ENCODE data around the gene DIP2C.

DIP2C gene

DNA sequence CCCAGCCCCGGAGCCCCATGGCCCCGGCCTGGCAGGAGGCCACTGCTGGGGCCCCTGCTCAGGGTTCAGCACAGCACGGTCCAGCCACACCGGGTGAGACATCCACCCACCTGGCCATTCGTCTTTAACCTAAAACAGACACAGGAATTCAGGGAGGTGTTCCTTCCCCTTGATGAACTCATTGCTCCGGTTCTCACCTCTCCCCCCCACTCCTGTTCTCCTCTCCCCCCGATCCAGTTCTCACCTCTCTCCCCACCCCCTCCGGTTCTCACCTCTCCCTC, 129.8 kb downstream of the DIP2C start:
- Histone ChIP-seq H3K9me3 (ENCODE audit: severe bottlenecking) (no peaks in the 10 kb centered on the region), H3K36me3 (no peaks in the 10 kb centered on the region), H3K4me3 (ENCODE audit: low read depth, low read length) (no peak overlapping the region), H3K27ac (no peak overlapping the region), H3K27me3 (ENCODE audit: insufficient read depth, low read depth, severe bottlenecking) (no peaks in the 10 kb centered on the region)
- no peak for DNase-seq
- TF ChIP-seq, protein P1, sequence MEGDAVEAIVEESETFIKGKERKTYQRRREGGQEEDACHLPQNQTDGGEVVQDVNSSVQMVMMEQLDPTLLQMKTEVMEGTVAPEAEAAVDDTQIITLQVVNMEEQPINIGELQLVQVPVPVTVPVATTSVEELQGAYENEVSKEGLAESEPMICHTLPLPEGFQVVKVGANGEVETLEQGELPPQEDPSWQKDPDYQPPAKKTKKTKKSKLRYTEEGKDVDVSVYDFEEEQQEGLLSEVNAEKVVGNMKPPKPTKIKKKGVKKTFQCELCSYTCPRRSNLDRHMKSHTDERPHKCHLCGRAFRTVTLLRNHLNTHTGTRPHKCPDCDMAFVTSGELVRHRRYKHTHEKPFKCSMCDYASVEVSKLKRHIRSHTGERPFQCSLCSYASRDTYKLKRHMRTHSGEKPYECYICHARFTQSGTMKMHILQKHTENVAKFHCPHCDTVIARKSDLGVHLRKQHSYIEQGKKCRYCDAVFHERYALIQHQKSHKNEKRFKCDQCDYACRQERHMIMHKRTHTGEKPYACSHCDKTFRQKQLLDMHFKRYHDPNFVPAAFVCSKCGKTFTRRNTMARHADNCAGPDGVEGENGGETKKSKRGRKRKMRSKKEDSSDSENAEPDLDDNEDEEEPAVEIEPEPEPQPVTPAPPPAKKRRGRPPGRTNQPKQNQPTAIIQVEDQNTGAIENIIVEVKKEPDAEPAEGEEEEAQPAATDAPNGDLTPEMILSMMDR (IDR thresholded peaks at IDR 0.05; ENCODE audit: low read depth, low read length) = no peak

DNA sequence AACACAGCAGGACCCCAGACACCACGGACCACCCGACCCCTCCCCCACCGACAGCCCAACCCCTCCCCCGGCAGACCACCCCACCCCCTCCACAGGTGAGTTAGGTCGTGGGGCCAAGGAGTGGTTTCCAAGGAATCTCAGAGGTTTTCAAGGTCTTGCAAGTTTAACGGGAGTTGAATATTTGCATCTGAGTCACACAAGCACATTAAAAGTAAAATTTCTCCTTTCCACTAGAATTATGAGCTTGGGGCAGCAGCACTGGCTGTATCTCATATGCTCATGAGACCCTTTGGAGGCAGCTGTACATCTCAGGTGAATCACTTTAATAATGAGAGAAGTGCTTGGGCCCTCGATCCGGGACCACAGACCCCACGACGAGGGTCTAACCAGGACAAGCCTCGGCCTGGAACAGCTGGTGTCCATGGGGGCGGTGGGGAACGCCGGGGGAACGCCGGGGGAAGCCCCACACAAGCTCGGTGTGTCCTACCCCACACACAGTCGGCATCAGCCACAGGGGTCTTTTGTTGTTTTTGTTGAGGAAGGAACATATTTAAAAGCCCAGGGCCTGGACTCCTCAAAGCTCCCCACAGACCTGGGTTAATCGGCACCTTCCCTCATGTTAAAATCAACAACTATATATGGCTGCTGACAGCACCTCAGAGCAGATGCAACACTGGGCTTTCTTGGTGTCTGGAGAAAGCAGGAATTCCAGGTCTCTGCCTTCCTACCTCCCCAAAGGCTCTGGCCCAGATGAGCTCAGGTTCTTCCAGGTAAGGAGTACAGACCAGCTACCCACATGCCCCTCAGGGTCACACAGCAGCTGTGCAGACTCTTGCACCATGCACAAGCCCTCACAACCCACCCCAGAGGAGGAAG, 130.3 kb downstream of the DIP2C start:
- Histone ChIP-seq H3K4me3 (ENCODE audit: low read depth, low read length) (no peak overlapping the region), H3K36me3 (no peaks in the 10 kb centered on the region), H3K27ac (no peak overlapping the region), H3K27me3 (ENCODE audit: insufficient read depth, low read depth, severe bottlenecking) (no peaks in the 10 kb centered on the region), H3K9me3 (ENCODE audit: severe bottlenecking) (no peaks in the 10 kb centered on the region)
- TF ChIP-seq, protein P1 (IDR thresholded peaks at IDR 0.05; ENCODE audit: low read depth, low read length) = no peak
- DNase-seq = no peak

DNA sequence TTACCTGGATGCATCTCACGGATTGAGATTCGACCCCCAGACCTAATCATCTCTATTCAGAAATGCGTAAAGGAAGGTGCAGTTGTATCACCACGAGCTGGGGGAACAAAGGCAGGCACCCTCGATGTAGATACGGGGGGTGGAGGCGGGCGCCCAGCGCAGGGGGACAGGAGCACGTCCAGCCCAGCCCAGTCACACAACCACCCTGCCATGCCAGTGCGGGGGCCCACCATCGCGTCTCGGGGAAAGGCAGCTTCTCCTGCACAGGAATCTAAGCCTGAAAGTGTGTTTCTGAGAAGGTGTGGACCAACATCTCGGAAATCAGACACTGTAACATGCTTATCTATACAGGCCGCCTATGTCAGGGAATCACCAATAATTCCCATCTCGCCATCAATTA, 131.1 kb downstream of the DIP2C start:
- no peaks in the 10 kb centered on the region for H3K9me3 ChIP-seq (ENCODE audit: severe bottlenecking)
- H3K36me3 ChIP-seq = no peaks in the 10 kb centered on the region
- TF ChIP-seq, protein P1 (IDR thresholded peaks at IDR 0.05; ENCODE audit: low read depth, low read length) = no peak
- no peak overlapping the region for H3K27ac ChIP-seq
- H3K4me3 ChIP-seq (ENCODE audit: low read depth, low read length) = no peak overlapping the region
- DNase-seq = no peak
- no peaks in the 10 kb centered on the region for H3K27me3 ChIP-seq (ENCODE audit: insufficient read depth, low read depth, severe bottlenecking)

DNA sequence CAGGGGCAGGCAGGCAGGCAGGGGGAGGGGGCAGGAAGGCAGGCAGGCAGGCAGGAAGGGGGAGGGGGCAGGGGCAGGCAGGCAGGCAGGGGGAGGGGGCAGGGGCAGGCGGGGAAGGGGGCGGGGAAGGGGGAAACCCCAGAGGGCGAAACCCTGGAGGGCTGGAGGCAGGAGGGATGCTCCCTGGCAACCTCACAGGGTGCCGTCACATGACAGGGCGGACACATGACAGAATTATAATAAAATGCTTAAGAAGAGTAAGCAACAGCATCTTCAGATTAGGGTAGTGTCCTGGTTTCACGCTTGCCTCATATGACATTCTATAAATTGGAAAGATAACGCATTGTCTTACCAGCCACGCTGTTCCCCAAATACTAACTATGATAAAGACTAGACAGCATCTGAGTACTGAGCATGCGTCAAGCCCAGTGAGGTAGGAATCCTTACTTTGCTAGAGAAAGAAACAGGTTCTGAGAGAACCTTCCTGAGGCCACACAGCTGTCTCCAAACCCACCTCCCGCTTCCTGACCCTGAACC, 131.6 kb downstream of the DIP2C start:
- H3K9me3 ChIP-seq (ENCODE audit: severe bottlenecking) = no peaks in the 10 kb centered on the region
- no peaks in the 10 kb centered on the region for H3K36me3 ChIP-seq
- no peak overlapping the region for H3K4me3 ChIP-seq (ENCODE audit: low read depth, low read length)
- no peak overlapping the region for H3K27ac ChIP-seq
- no peaks in the 10 kb centered on the region for H3K27me3 ChIP-seq (ENCODE audit: insufficient read depth, low read depth, severe bottlenecking)
- TF ChIP-seq, protein P1 (IDR thresholded peaks at IDR 0.05; ENCODE audit: low read depth, low read length) = no peak
- no peak for DNase-seq

DNA sequence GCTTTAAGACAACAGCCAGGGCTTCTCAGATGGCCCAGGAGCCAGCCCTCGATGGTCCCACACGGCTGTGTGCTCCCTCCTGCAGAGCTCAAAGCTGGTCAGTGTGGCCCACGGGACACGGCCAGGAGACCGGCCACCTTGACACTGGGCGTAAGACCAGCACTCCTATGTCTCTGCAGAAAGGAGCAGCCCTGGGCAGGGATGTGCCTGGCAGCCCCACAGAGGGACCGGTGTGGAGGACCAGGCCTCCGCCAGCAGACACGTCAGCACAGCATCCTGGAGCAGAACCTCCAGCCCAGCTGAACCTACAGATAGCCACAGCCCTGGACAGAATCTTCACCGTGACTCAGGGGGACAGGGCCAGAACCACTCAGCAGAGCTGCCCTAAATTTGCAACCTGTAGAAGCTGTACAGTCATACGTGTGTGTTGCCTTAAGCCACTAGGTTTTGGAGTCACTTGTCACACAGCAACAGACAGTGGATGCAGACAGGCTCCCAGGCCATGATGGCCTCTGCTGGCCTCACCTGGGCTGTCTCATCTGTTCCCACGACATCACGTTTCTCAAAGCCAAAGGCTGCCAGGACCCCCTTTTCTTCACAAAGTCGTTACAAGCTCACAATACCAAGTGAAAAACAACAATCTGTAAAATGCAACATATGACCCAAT, 132.4 kb downstream of the DIP2C start:
- TF ChIP-seq, protein P1 (IDR thresholded peaks at IDR 0.05; ENCODE audit: low read depth, low read length) = no peak
- no peak overlapping the region for H3K27ac ChIP-seq
- H3K36me3 ChIP-seq = no peaks in the 10 kb centered on the region
- no peaks in the 10 kb centered on the region for H3K9me3 ChIP-seq (ENCODE audit: severe bottlenecking)
- DNase-seq = no peak
- H3K27me3 ChIP-seq (ENCODE audit: insufficient read depth, low read depth, severe bottlenecking) = no peaks in the 10 kb centered on the region
- H3K4me3 ChIP-seq (ENCODE audit: low read depth, low read length) = no peak overlapping the region

All from WERI-Rb-1 (cell line).